K562 (cell line): ENCODE measurements around the gene PRKAA1. TPM values are rescaled to one million over a fixed set of nuclear protein-coding genes. Genes with fewer than 3 reads are reported as not detected.

Experiments used
- CBX2 ChIP-seq: fragments of 200-600 bp; sonication (generic); IDR thresholded peaks from one replicate; pipeline ENCODE4 v1.6.1; 2012; ENCODE audit warnings: mild to moderate bottlenecking, low read length, inconsistent platforms; ENCODE audit not compliant: insufficient read depth, poor library complexity, severe bottlenecking
- CHD1 ChIP-seq: fragments of 200-600 bp; sonication (generic); IDR thresholded peaks from one replicate; pipeline ENCODE4 v1.6.1; 2012; ENCODE audit warnings: mild to moderate bottlenecking, moderate library complexity, low read length, inconsistent platforms
- MYNN ChIP-seq, 2 experiments: sonication (generic); formaldehyde crosslinking in 1 of 2; IDR thresholded peaks; 2 replicates each; pipeline versions ENCODE4 v1.5.0 to v1.6.1; 2016 to 2020; ENCODE audit warnings: antibody characterized with exemption in 1 of 2, missing genetic modification reagents in 1 of 2
- PML ChIP-seq: IDR thresholded peaks from 2 replicates; pipeline ENCODE4 v1.6.1; 2012; ENCODE audit warnings: low read length, inconsistent platforms
- POLR2A ChIP-seq: fragments of 450-650 bp; conservative IDR thresholded peaks from 2 replicates; pipeline ENCODE4 v1.6.1; 2016
- PURB ChIP-seq: sonication (generic); formaldehyde crosslinking; IDR thresholded peaks from 2 replicates; pipeline ENCODE4 v1.9.0; 2021; ENCODE audit warnings: low read depth, mild to moderate bottlenecking, missing genetic modification reagents
- SAP30 ChIP-seq: fragments of 200-600 bp; sonication (generic); IDR thresholded peaks from 2 replicates; pipeline ENCODE4 v1.6.1; 2012; ENCODE audit warnings: borderline replicate concordance, low read depth, mild to moderate bottlenecking, moderate library complexity, low read length, control low read depth, inconsistent platforms; ENCODE audit not compliant: insufficient read depth, poor library complexity, severe bottlenecking
- ZNF224 ChIP-seq: sonication (generic); formaldehyde crosslinking; IDR thresholded peaks from 2 replicates; pipeline ENCODE4 v1.8.0; 2022; ENCODE audit warnings: mild to moderate bottlenecking, missing genetic modification reagents
- ZNF707 ChIP-seq: fragments of 250-450 bp; sonication (Bioruptor Pico); conservative IDR thresholded peaks from 2 replicates; pipeline ENCODE4 v1.8.0; 2022; ENCODE audit warnings: inconsistent platforms, mild to moderate bottlenecking, moderate library complexity
- polyA plus RNA-seq, 8 experiments: library from polyadenylated mRNA; depleted of rRNA in 4 of 8; stranded (reverse) in 5 of 8; unstranded in 3 of 8; fragments of >200 nt; fragmentation: Nextera tagmentation in 2 of 8; fragmentation: Illumina TruSeq in 1 of 8; extraction: Ambion mirVana in 2 of 8; extraction: Trizol in 1 of 8; gene quantifications; 2 replicates each; pipeline versions ENCODE4 v1.2.1 to v1.2.3, GENCODE V29; 2011 to 2014; ENCODE audit warnings: inconsistent platforms in 1 of 8, missing spikeins in 1 of 8
- total RNA-seq, 7 experiments: library from RNA; depleted of rRNA in 6 of 7; stranded (reverse); fragments of >200 nt in 6 of 7; fragmentation: Illumina TruSeq in 2 of 7; extraction: Trizol in 2 of 7; gene quantifications; 2 replicates each; pipeline versions ENCODE4 v1.2.1 to v1.2.3, GENCODE V29; 2011 to 2021; ENCODE audit warnings: low replicate concordance in 1 of 7
- TF ChIP-seq, protein P1 (sequence below): fragments of 250-450 bp; sonication (Bioruptor Pico); IDR thresholded peaks from 2 replicates; pipeline ENCODE4 v1.8.0; 2022; ENCODE audit warnings: inconsistent platforms
- TF ChIP-seq, protein P2 (sequence below): fragments of 200-400 bp; formaldehyde crosslinking; IDR thresholded peaks from 2 replicates; pipeline ENCODE4 v1.6.1; 2017; ENCODE audit warnings: mild to moderate bottlenecking, low read depth, low read length, moderate library complexity
- TF ChIP-seq, protein P3 (sequence below): fragments of 250-450 bp; sonication (Bioruptor Pico); IDR thresholded peaks from 2 replicates; pipeline ENCODE4 v1.8.0; 2022; ENCODE audit warnings: inconsistent platforms, mild to moderate bottlenecking, moderate library complexity, borderline replicate concordance
- TF ChIP-seq, protein P4 (sequence below): fragments of 250-450 bp; sonication (Bioruptor Pico); IDR thresholded peaks from 2 replicates; pipeline ENCODE4 v1.9.0; 2021; ENCODE audit warnings: mild to moderate bottlenecking, inconsistent platforms
- TF ChIP-seq, protein P5 (sequence below): fragments of 250-450 bp; sonication (Bioruptor Pico); IDR thresholded peaks from 2 replicates; pipeline ENCODE4 v1.5.0; 2020; ENCODE audit warnings: mild to moderate bottlenecking, borderline replicate concordance

The PRKAA1 gene
- total and polyA plus RNA-seq, 9 of the 15 experiments (the other 6 are each of a cell fraction or from before 2014, with no cell fraction given): 24.5 to 84.0 (median 51.4) TPM

DNA sequence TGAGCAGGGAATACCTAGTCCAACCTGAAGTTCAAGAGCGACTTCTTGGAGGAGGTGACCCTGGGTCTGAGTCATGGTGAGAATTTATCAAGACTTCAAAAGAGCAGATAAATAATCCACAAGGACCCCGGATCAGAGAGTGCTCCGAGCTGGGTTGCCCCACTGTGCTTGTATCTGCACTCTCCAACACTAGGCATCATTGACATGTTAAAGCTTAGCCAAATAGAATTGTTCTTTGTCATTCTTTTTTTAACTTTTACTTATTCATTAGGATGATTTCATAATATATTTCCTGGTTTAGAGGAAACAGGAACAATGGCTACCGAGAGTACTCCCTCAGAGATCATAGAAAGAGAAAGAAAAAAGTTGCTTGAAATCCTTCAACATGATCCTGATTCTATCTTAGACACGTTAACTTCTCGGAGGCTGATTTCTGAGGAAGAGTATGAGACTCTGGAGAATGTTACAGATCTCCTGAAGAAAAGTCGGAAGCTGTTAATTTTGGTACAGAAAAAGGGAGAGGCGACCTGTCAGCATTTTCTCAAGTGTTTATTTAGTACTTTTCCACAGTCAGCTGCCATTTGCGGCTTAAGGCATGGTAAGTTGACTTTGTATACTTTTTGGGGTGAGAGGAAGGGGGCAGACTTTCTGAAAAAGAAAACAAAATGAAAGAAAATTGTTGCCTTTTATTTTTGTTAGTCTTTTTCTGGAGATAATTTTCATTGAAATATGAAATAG, 43.1 kb upstream of the PRKAA1 start, which contains the start of gene CARD6 (continued):
- TF ChIP-seq PML (peak; percentile 14; the same call in 1 of the 2 replicates), SAP30 (no peak), CBX2 (no peak), ZNF224 (CRISPR knock-in tag) (no peak), CHD1 (no peak), ZNF707 (CRISPR knock-in tag) (no peak), POLR2A (peak; percentile 74), MYNN (IDR thresholded peaks at IDR 0.05) (no peak), MYNN (CRISPR knock-in tag; IDR thresholded peaks at IDR 0.05) (no peak), PURB (CRISPR knock-in tag) (no peak)
- TF ChIP-seq, protein P1, sequence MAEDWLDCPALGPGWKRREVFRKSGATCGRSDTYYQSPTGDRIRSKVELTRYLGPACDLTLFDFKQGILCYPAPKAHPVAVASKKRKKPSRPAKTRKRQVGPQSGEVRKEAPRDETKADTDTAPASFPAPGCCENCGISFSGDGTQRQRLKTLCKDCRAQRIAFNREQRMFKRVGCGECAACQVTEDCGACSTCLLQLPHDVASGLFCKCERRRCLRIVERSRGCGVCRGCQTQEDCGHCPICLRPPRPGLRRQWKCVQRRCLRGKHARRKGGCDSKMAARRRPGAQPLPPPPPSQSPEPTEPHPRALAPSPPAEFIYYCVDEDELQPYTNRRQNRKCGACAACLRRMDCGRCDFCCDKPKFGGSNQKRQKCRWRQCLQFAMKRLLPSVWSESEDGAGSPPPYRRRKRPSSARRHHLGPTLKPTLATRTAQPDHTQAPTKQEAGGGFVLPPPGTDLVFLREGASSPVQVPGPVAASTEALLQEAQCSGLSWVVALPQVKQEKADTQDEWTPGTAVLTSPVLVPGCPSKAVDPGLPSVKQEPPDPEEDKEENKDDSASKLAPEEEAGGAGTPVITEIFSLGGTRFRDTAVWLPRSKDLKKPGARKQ (CRISPR knock-in tag): no peak
- TF ChIP-seq, protein P2, sequence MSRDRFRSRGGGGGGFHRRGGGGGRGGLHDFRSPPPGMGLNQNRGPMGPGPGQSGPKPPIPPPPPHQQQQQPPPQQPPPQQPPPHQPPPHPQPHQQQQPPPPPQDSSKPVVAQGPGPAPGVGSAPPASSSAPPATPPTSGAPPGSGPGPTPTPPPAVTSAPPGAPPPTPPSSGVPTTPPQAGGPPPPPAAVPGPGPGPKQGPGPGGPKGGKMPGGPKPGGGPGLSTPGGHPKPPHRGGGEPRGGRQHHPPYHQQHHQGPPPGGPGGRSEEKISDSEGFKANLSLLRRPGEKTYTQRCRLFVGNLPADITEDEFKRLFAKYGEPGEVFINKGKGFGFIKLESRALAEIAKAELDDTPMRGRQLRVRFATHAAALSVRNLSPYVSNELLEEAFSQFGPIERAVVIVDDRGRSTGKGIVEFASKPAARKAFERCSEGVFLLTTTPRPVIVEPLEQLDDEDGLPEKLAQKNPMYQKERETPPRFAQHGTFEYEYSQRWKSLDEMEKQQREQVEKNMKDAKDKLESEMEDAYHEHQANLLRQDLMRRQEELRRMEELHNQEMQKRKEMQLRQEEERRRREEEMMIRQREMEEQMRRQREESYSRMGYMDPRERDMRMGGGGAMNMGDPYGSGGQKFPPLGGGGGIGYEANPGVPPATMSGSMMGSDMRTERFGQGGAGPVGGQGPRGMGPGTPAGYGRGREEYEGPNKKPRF: no peak
- TF ChIP-seq, protein P3, sequence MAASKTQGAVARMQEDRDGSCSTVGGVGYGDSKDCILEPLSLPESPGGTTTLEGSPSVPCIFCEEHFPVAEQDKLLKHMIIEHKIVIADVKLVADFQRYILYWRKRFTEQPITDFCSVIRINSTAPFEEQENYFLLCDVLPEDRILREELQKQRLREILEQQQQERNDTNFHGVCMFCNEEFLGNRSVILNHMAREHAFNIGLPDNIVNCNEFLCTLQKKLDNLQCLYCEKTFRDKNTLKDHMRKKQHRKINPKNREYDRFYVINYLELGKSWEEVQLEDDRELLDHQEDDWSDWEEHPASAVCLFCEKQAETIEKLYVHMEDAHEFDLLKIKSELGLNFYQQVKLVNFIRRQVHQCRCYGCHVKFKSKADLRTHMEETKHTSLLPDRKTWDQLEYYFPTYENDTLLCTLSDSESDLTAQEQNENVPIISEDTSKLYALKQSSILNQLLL (CRISPR knock-in tag): no peak
- TF ChIP-seq, protein P4, sequence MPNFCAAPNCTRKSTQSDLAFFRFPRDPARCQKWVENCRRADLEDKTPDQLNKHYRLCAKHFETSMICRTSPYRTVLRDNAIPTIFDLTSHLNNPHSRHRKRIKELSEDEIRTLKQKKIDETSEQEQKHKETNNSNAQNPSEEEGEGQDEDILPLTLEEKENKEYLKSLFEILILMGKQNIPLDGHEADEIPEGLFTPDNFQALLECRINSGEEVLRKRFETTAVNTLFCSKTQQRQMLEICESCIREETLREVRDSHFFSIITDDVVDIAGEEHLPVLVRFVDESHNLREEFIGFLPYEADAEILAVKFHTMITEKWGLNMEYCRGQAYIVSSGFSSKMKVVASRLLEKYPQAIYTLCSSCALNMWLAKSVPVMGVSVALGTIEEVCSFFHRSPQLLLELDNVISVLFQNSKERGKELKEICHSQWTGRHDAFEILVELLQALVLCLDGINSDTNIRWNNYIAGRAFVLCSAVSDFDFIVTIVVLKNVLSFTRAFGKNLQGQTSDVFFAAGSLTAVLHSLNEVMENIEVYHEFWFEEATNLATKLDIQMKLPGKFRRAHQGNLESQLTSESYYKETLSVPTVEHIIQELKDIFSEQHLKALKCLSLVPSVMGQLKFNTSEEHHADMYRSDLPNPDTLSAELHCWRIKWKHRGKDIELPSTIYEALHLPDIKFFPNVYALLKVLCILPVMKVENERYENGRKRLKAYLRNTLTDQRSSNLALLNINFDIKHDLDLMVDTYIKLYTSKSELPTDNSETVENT: no peak
- TF ChIP-seq, protein P5, sequence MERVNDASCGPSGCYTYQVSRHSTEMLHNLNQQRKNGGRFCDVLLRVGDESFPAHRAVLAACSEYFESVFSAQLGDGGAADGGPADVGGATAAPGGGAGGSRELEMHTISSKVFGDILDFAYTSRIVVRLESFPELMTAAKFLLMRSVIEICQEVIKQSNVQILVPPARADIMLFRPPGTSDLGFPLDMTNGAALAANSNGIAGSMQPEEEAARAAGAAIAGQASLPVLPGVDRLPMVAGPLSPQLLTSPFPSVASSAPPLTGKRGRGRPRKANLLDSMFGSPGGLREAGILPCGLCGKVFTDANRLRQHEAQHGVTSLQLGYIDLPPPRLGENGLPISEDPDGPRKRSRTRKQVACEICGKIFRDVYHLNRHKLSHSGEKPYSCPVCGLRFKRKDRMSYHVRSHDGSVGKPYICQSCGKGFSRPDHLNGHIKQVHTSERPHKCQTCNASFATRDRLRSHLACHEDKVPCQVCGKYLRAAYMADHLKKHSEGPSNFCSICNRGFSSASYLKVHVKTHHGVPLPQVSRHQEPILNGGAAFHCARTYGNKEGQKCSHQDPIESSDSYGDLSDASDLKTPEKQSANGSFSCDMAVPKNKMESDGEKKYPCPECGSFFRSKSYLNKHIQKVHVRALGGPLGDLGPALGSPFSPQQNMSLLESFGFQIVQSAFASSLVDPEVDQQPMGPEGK (CRISPR knock-in tag): 0 out of 2 replicates have a peak, but pooled peaks have one; percentile 27
